GM18517 (cell line): ENCODE results near the gene CSN3.
"Not testable (repeated sequence)": the region's sequence is repeated elsewhere in the genome, so short reads cannot be mapped to it uniquely, and the experiment has no call there.

Experiments used
- ATAC-seq: cut with Tn5 transposase; IDR thresholded peaks from one replicate; pipeline ENCODE4 v1.9.1; 2021; ENCODE audit warnings: mild to moderate bottlenecking, moderate library complexity; ENCODE audit not compliant: unreplicated experiment

The CSN3 gene, protein sequence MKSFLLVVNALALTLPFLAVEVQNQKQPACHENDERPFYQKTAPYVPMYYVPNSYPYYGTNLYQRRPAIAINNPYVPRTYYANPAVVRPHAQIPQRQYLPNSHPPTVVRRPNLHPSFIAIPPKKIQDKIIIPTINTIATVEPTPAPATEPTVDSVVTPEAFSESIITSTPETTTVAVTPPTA

DNA sequence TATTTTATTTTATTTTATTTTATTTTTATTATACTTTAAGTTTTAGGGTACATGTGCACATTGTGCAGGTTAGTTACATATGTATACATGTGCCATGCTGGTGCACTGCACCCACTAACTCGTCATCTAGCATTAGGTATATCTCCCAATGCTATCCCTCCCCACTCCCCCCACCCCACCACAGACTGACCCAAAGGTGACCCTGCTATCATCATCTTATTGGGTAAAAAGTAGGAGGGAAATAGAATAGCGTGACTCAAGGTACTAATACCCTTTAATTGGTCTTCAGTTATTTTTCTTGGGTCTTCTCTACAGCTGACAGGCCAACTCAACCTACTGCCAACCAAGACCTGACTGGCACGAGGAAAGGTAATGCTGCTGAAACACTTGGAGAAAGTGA, at the start of gene CSN3:
TSS of gene CSN3 (plus strand) at position 301 of the 400 bp plus-strand sequence. CDS start 2,223 bp downstream, outside the sequence.
- not testable (repeated sequence) for ATAC-seq

DNA sequence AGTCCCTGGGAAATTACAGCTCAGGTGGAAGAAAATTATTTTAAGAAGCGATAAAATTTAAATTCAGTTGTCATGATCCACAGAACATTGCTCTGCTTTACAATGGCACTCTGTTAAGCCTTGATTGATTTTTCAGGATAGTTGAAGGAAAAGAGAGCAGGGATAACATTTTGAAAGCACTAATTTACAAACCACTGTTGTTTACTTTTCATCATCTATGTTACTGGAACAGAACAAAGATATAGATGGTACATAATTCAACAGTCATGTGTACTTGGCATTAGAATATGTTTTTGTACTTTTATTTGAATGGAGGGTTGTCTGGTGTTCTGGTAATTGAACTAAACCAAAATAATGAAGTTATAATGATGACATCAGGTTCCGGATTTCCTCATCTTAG, 49.5 kb upstream of the CSN3 start:
- no peak for ATAC-seq

DNA sequence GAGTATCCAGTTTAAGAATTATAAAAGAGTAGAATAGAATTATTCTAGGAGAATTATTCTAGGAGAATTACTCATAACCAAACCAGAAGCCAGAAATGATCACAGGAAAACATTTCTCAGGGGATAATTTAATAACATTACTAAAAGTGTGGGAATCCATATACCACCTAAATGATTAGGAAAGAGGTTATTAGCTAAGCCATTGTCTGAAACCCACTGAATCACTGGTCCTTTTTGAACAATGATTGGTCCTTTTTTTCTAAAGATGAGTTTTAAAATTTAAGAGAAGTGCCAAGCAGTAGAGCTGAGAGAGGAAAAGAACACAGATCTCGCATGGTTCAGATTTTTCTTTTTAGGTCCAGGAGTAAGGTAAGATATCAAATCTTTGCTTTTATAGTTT, 47.0 kb upstream of the CSN3 start, which contains the start of gene ODAM:
TSS of gene ODAM (plus strand) at position 301 of the 400 bp plus-strand sequence. CDS start 819 bp downstream, outside the sequence.
- ATAC-seq, result no peak

DNA sequence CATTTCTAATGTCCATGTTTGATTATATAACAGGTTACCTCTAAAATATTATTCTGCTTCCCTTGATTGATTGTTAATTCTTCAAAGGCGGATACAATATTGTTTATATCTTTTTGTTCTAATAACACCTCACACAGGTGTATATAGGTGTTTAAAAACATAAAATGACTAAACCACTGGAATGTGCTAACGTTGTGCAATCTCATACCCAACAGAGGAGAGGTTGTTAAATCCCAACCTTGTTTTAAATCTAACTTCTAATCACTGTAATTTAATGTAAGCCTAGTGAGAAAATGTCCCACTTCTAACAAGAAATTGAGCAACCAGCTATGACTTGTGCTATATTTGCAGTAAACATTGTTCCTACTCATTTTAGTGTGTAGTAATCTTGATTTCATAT, 45.5 kb upstream of the CSN3 start:
- no peak for ATAC-seq

DNA sequence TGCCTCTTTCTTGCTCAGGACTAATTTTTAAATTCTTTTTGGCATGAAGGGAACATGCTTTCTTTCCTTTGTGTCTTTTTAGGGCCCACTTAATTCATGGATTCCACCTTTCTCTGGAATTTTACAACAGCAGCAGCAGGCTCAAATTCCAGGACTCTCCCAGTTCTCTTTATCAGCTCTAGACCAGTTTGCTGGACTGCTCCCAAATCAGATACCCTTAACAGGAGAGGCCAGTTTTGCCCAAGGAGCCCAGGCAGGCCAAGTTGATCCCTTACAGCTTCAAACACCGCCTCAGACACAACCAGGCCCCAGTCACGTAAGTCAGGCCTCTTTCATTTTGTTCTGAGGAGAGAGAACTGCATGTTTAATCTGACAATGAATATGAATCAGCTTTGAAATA, 44.6 kb upstream of the CSN3 start:
- ATAC-seq, result no peak

DNA sequence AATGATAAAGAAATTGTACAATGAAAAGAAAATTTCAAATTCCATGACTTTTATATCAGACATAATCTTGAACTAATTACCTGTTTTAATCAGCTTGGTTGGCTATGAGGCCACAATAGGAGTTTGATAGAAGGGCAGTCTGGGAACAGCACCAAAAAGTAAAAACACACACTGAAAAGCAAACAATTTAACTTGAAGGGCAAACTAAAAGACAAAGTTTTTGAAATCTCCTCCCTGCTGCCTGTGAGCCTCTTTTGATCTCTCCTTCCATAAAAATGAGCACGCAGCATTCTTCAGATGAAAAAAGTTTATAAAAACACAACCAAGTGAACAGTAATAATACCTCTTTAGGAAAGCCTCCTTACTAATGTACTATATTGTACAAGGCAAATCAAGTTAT, 38.8 kb upstream of the CSN3 start:
- no peak for ATAC-seq

DNA sequence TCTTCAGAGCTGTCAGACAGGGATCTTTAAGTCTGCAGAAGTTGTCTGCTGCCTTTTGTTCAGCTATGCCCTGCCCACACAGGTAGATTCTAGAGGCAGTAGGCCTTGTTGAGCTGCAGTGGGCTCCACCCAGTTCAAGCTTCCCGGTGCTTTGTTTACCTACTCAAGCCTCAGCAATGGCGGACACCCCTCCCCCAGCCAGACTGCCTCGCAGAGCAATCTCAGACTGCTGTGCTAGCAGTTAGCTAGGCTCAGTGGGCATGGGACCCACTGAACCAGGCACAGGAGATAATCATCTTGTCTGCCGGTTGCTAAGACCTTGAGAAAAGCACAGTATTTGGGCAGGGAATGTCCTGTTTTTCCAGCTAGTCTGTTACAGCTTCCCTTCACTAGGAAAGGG, 29.6 kb upstream of the CSN3 start:
- not testable (repeated sequence) for ATAC-seq

DNA sequence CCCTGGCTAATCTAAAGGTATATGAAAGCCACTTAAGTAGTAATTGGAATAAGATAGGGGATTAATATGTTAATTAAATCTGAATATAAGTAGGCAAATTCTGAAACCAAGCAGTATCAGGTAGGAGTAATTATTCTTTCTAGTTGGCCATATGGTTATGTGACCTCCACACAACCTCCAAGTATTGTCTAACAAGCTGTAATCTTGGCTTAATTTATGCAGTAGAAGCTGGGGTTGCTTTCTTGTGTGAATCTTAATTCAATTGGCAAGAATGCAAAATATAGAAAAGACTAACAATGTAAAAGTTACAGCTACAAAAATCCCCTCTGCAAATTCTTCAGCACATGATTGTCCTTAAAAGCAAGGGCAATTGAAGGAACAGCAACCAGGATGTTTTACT, 26.3 kb upstream of the CSN3 start:
- ATAC-seq, result not testable (repeated sequence)

DNA sequence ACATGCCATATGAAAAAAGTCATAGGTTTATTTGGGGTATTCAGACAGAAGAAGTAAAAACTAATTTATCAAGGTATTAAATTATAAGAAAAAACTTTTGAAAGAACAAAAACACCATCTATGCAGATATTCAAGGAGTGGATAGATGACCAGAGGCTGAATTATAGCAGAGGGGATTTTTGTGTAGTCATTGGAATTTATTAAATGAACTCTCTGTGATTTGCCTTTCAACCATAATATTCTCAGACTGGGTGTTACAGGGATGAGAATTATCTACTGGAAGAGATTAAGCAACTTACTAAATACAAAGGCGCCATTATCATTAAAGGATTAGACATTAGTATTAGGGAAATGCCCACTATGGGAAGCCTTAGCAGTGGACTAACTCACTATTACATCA, 25.8 kb upstream of the CSN3 start:
- ATAC-seq, result not testable (repeated sequence)

DNA sequence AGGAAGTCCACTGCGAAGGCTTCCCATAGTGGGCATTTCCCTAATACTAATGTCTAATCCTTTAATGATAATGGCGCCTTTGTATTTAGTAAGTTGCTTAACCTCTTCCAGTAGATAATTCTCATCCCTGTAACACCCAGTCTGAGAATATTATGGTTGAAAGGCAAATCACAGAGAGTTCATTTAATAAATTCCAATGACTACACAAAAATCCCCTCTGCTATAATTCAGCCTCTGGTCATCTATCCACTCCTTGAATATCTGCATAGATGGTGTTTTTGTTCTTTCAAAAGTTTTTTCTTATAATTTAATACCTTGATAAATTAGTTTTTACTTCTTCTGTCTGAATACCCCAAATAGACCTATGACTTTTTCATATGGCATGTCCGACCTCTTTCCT, 21.0 kb upstream of the CSN3 start:
- not testable (repeated sequence) for ATAC-seq

DNA sequence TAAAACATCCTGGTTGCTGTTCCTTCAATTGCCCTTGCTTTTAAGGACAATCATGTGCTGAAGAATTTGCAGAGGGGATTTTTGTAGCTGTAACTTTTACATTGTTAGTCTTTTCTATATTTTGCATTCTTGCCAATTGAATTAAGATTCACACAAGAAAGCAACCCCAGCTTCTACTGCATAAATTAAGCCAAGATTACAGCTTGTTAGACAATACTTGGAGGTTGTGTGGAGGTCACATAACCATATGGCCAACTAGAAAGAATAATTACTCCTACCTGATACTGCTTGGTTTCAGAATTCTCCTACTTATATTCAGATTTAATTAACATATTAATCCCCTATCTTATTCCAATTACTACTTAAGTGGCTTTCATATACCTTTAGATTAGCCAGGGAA, 20.6 kb upstream of the CSN3 start:
- ATAC-seq, result not testable (repeated sequence)

DNA sequence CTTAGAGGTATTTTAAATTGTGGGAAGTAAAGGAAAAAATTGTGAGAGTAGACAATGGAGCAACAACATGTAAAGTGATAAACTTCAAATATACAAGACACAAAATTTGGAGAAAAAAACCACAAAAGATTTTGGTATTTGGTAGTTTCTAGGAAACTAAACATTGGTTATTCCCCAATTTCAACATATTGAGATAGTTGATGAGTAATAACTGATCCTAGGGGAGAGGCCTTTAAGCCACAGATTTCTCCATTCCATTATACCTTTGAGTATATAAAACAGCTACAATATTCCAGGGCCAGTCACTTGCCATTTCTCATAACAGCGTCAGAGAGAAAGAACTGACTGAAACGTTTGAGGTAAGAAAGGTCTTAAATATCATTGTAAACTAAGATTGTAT, 16.6 kb upstream of the CSN3 start, which contains the start of gene FDCSP:
TSS of gene FDCSP (plus strand) at position 301 of the 400 bp plus-strand sequence. CDS start 5,071 bp downstream, outside the sequence.
- no peak for ATAC-seq

DNA sequence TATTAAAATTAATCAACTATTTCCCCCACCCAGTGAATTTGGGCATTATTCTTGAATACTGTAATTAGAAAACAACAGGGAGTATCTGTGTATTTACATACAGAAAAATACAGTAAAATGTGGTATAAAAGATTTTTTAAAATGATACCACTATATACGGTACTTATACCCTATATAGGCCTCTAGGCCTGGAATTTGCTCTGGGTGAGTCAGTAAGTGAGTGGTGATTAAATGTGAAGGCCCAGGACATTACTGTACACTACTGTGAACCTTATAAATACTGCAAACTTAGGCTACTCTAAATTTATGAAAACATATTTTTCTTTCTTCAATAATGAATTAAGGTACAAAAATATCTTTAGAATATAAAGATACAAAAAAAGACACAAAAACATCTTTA, 6.3 kb upstream of the CSN3 start:
- ATAC-seq, result no peak

DNA sequence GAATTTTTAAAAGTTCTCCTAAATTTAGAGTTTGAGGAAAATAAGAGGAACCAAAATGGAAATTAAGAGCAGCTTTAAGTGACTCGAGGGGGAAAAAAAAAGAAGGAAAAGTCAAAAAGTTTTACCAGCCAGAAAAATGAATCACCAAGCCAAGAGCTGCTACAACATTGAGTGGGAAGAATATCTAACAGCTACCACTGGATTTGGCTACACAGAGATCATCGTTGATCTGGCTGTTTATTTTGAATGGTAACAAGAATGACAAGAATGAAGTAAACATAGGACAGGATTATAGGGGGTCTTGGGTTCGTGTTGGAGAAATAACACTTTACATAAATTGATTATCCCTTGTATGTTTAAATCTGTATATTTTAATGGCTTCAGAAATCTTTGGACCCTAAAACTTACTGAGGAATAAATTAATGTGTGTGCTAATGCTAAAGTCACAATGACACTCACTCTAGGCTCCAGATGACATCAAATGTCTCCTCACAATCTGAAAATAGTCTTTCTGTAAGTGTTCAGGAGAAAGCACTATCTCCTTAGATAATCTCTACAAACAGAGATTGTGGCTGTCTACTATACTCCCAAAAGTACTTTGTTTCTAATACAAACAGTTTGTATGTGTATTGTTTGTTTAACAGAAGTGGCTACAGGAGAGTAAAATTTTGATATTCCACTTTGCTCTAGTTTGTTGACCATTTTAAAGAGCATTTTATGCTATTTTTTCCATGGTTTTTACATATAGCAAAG, 3.1 kb upstream of the CSN3 start:
- no peak for ATAC-seq

DNA sequence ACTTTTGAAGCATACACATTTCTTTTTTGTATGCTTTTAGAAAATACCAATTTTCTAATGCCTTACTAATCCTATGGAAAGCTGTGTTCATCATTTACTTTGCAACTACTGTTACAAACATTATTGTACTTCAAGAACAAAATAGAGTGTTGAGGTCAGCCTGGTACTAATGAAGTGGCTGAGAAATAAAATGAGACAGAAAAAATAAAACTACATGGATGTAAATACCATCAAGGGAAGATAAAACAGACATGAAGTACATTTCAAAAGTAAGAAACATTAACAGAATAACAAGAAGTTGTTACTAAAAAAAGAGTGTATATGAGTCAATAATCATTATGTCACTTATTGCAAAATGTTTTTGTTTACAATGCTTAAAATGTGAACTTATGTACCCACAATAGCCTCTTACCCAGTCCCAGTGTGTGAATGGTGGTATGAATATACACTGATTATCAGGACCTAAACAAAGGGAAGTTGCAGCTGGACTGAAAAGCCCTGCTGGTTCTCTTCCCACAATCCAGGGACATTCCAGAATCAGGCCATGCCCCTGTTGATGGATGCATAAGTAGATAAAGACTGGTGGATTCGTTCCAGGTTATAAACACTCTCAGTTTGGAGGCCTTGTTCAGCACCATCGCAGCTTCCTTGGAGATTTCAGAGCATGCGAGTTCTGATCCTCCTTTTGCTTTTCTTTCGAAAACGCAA, 2.4 kb upstream of the CSN3 start:
- ATAC-seq, result no peak

DNA sequence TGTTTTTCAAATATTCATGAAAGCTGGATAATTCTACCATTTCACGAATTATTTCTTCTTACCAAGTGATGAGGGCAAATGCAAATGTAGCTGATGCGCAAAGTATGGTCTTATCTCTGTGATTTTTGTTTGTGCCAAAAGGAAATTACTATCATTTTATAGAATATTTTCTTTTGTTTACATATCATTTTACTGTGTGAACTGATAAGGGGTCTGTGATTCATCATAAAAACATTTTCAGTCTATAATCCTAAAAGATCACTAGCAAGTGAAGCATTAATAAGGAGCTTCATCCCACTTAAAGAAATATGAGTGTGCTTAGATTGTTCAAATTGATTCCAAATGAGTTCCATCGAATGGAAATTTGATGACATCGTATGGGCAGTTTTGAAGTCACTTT, 694 bp downstream of the CSN3 start:
- ATAC-seq, result no peak

DNA sequence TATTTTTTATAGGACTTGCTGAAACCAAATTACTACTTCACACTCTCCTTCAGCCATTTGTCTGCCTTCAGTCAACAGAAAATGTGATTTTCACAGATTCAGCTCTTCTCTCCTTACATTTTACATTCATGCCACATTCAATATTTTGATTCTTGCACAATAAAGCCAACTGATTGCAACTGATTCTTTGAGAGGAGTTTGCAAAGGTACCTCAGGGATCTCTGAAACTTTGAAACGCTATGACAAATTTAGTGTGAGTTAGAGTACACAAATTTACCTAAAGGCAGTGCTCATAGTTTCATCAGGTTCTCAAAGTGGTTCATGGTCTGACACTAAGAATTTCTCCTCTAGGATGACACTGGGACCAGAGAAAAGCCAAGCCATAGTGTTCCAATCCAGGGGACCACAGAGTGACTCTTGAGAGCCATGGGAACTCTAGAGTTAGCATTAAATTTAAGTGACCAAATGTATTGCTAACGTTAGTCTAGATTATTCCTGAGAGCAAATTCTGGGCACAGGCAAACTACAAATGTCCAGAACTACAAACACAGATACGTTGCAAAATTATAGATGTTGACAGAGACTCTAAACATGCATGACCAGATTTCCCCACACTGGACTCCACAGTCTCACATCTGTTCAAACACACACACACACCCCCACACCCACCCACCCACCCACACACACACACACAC, 9.0 kb downstream of the CSN3 start:
- ATAC-seq, result no peak

DNA sequence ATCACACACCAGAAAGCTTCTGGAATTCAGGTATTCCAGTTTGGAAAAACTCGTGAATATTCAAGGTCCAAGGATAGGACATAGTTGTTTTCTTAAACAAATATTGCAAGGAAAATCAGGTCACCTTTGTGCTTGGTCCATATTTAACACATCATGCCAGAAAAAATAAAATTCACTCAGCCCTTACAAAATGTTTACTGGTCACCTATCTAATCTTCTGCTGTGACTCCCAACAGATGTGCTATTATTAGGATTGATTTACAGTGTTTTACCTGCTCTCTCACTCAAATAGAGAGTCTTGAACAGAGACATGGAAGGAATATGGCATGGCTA, 9.5 kb downstream of the CSN3 start:
- ATAC-seq, result no peak

DNA sequence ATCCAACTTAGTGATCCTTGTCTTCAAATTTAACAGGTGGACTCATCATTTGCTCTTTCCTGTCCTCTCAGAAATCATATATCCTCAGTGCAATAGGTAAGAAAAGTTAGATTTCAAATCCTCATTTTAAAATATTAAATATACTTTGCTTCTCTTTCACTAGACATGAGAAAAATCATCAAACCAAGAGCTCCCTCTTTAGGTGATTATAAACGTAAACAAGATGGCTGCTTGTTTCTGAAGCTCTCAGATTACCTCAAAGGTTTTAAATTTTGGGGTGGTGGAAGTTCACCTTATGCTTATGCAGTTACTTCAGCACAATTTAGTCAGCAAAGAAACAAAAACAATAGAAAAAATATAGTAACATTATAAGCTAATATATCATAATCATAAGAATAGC, 27.3 kb downstream of the CSN3 start:
- no peak for ATAC-seq

DNA sequence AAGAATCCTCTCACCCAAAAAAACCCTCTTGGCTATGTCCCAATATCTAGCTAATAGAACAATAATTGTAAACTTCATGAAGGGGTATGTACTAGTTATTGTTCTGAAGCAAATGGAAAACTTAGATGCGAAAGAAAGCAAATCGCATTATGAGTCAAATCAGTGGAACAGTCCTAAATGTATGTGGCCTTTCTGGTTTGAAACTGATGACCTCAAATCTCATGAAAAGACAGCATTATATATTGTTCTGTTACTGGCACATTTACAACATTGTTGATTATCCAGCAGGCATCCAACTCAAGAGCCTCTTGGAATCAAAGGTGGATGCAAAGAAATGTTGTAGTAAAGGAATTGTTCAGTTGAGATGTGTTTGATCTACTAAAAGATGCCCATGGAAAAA, 34.7 kb downstream of the CSN3 start:
- ATAC-seq, result no peak

DNA sequence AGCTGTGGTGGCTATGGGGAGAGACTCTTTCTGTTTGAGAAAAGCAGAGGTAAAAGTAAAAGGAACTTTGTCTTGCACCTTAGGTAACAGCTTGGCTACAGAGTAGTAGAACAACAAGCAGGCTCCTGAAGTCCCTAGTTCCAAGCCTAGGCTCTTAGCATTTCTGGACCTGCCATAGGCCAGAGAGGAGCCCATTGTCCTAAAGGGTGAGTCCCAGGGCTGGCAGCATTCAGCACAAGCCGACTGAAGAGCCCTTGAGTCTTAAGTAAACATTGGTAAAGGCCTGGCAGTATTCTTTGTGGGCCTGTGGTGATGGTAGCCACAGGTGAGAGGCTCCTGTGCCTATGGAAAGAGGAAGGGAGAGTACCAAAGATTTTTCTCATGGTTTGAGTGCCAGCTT, 38.2 kb downstream of the CSN3 start:
- ATAC-seq, result no peak
